HG03103 (cell line): Measurements from ENCODE around the gene OR2H1.
"Not testable (repeated sequence)": the region's sequence is repeated elsewhere in the genome, so short reads cannot be mapped to it uniquely, and the experiment has no call there.

ENCODE experiments used
- ATAC-seq: cut with Tn5 transposase; IDR thresholded peaks from one replicate; pipeline ENCODE4 v1.9.1; 2021; ENCODE audit warnings: low read depth; ENCODE audit not compliant: unreplicated experiment

Gene OR2H1

DNA sequence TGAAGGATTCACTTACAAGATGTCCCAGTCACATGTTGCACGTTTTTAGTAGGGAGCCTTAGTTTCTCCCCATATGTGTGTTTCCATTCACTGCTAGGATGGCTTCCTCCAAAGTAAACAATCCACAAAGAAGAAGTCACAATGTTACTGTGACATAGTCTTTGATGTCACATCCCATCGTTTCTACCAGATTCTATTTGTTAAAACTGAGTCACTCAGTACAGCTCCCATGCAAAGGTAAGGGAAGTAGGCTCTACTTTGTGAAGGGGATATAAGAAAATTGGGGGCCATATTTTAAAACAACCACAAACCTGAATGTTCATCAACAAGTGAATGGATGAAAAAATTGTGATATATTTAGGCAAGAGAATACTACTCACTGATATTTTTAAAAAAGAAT is at the start of gene OR2H1, which contains the start of gene OR11A1:
TSS of gene OR2H1 (plus strand) at position 185 of the 400 bp plus-strand sequence. CDS start 4,615 bp downstream, outside the sequence.
TSS of gene OR11A1 (minus strand) at position 101 of the 400 bp plus-strand sequence. CDS start 29,430 bp downstream, outside the sequence.
- ATAC-seq, result no peak

DNA sequence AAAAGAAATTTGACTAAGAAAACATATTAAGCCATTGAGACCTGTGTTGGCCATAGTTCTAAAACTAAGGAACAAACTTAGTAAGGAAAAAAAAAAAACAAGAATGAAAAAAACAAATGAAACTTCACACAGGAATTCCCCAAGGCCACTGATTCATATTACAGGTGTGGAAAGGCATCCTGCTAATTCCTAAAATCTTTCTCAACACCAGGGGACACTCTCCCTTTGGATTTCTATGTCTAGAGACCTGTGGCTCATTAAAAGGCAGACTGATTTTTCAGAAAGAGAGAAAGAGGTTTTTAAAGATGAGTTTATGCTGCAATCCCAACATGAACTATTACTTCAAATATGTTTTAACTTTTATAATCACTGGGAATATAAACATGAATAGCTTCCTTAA is 42.4 kb upstream of the OR2H1 start, which contains the start of gene OR12D1:
TSS of gene OR12D1 (plus strand) at position 341 of the 400 bp plus-strand sequence.
- ATAC-seq, result no peak

DNA sequence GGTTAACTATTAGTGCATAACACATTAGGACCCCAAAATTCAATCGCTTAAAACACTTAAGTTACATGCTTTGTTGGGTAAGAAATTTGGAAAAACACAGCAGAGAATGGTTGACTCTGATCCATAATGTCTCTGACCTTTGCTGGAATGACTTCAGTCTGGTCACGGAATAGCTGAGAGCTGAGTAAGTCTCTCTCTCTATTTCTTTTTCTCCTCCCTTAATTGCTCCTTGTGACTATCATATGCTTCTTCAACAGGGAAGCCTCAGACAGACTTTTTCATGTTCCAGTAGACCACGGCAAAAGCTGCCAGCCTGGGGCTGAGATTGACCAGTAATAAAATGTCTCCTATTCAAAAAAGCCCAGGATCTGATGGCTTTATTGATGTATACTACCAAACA is 37.4 kb upstream of the OR2H1 start:
- no peak for ATAC-seq

DNA sequence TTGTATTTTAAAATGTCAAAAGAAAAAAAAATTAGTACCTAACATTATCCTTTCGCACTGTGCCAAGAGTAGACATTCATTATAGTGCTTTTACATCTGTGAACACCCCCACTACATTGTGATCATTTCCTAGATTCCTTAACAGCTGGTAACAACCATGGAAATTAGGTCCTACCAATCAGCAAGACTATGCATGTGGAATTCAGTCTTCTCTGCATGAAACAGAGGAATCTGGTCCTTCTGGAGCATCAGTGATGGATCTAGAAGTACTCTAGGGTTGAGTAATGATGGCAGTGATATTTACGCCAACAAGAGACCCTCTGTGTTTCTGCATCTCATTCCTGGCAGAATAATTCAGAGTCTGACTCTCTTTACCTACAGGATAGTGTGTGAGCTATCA is 32.8 kb upstream of the OR2H1 start:
- ATAC-seq, result no peak

DNA sequence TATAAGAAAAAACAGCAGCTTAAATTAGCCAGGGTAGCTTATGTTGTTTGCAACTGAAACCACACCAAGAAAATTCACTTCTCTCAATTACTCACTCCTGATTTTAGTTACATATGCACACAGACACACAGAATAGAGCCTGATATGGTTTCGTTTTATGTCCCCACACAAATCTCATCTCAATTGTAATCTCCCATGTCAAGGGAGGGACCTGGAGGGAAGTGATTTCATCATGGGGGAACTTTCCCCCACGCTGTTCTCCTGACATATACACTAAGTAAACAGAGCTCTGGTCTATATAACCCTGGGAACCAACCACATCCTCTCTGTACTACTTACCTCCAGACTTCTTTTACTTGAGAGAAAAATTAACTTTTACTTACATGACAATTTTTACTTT is 32.4 kb upstream of the OR2H1 start:
- no peak for ATAC-seq

DNA sequence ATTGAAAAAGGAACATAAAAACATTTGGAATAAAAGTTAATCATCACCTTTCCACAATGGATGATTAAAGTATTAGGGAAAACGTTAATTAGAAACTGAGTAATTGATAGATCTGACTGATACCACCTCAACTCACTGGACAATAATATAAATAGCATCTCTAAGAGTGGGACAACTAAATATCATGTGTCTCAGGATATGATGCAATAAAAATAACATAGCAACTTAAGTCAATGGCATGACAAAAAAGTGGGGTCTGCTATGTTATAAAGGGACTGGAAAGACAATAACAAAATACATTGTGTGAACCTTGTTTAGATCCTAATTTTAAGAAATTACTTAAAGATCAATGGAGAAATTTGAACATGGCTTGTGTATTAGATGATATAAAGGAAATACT is 31.9 kb upstream of the OR2H1 start:
- ATAC-seq, result no peak

DNA sequence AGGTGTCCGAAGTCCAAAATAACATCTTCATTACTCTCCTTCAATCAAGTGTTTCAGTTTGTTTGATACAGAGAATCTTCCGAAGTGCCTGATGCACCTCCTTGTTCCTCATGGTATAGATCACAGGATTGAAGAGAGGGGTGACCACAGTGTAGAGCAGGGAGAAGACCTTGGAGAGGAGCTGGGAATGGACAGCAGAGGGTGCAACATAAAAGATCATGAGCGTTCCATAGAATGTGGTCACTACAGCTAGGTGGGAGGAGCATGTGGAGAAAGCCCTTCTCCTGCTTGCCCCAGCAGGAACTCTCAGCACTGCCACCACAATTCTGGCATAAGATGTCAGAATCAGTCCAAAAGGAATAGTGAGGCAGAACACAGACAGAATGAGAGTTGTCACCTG is 30.3 kb upstream of the OR2H1 start:
- ATAC-seq, result no peak

DNA sequence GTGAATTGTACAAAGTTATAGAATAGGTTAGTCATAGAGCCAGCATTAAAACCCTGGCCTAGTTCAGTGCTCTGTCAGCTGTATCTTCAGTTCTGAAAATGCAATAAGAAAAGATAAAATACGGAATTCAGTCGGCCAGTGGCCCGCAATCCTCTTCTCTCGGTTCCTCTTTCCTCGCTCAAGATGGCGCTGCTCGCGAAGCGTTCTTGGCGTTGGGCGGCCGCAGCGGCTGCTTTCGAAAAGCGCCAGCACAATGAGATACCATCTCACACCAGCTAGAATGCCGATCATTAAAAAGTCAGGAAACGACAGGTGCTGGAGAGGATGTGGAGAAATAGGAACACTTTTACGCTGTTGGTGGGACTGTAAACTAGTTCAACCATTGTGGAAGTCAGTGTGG is 20.2 kb upstream of the OR2H1 start:
- ATAC-seq, result not testable (repeated sequence)

DNA sequence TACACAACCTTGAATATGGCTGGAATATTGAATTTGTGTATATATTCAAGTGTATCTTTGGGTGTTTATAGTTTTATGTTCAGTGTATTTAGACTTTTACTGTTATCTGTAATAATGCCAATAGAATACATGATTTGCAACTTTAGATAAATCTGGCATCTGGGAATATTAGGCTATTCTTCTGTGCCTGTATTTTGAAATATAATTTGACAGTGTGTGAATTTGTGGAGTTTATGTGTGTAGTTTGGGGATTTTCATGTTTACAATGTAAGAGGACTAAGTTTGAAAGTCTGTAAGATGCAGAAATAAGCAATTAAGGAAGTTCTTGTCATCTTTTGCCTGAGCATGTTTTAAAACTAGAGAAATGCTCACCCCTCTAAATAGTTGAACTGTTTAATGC is 17.9 kb upstream of the OR2H1 start, which contains the start of gene OR10C1:
TSS of gene OR10C1 (plus strand) at position 301 of the 400 bp plus-strand sequence. CDS start 710 bp downstream, outside the sequence.
- no peak for ATAC-seq

DNA sequence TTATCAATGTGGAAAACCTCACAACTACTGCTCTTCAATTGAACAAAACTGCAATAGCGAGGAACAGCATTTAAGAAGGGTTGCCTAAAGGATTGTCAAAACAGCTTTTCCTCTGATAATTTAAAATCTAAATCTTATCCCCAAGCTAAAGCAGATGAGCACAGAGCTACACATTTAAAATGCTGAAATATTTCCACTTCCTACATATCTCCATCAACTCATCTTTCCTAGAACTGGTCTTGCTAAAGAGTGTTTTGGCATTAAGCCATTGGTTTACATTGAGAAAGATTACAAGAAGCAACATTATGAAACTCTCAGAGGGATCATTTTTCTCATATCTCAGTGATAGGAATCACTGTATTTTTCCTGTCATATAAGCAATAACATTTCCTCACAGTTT is 14.2 kb upstream of the OR2H1 start:
- ATAC-seq, result no peak

DNA sequence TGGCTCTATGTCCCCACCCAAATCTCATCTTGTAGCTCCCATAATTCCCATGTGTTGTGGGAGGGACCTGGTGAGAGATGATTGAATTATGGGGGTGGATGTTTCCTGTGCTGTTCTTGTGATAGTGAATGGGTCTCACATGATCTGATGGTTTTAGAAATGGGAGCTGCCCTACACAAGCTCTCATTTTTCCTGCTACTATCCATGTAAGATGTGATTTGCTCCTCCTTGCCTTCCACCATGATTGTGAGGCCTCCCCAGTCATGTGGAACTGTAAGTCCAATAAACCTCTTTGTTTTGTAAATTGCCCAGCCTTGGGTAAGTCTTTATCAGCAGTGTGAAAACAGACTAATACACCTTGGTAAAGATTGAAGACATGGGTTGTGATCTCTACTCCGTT is 12.9 kb upstream of the OR2H1 start:
- not testable (repeated sequence) for ATAC-seq

DNA sequence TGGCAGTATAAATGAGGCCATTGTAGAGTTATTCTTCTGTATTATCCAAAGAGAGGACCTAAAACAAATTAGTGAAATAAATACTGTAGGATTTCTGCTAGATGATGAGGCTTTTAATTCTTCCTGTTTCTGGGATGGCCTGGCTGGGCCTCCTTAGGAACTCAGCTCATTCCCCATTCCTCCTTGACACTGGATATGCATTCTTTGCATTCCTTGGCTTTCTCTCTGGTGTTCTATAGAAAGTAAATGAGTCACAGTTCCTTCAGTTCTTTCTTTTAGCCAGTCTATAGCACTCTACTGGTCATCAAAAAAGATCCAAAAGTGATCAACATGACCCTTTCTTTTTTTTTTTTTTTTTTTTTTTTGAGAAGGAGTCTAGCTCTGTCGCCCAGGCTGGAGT is 9.3 kb upstream of the OR2H1 start:
- ATAC-seq, result no peak

DNA sequence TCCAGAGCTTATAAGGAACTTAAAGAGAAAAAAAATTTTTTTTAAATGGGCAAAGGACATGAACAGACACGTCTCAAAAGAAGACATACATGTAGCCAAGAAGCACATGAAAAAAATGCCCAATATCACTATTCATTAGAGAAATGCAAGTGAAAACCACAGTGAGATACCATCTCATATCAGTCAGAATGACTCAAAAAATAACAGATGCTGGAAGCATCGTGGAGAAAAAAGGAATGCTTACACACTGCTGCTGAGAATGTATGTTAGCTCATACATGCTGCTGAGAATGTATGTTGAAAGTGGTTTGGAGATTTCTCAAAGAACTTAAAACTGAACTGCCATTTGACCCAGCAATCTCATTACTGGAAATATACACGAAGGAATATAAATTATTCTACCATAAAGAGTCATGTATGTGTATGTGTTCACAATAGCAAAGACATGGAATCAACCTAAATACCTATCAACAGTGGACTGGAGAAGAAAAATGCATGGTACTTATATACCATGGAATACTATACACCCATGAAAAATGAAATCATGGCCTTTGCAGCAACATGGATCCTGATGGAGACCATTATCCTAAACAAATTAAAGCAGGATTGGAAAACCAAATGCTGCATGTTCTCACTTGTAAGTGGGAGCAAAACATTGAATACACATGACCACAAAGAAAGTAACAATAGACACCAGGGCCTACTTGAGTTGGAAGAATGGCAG is 5.3 kb upstream of the OR2H1 start:
- ATAC-seq, result no peak

DNA sequence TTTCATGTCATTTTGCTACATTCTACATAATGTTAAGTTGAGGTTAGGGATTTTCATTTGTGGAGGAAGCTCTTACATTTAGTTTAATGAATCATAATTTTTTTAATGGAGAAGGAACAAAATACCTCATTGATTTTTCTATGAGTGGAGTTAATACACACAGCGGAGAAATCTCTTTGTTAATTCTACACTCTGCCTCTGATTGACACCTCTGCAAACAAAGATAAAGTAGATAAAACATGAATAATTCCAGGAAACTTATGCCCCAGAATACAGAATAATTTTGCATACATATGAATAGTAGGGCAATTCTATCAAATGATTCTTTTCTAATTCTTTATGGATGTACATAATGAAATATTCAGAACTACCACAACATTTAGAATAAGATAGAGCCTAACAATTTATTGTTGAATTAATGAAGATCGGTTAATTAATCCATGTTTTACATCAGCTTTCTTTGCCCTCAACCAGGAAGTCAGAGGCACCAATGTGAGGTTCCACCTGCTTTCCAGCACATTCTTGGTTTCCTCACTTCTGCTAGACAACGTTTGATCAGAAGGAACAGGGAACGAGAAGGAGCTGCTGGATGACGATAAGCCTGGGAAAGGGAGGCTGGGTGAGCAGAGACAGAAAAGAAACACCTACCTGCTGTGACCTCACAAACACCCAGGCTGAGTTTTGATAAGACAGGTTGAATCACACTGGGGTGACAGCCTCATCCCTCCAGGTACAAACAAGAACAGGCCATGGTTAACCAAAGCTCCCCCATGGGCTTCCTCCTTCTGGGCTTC is 4.3 kb downstream of the OR2H1 start:
- no peak for ATAC-seq

DNA sequence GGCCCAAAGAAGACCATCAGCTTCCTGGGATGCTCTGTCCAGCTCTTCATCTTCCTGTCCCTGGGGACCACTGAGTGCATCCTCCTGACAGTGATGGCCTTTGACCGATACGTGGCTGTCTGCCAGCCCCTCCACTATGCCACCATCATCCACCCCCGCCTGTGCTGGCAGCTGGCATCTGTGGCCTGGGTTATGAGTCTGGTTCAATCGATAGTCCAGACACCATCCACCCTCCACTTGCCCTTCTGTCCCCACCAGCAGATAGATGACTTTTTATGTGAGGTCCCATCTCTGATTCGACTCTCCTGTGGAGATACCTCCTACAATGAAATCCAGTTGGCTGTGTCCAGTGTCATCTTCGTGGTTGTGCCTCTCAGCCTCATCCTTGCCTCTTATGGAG is 5.1 kb downstream of the OR2H1 start:
- ATAC-seq, result no peak

DNA sequence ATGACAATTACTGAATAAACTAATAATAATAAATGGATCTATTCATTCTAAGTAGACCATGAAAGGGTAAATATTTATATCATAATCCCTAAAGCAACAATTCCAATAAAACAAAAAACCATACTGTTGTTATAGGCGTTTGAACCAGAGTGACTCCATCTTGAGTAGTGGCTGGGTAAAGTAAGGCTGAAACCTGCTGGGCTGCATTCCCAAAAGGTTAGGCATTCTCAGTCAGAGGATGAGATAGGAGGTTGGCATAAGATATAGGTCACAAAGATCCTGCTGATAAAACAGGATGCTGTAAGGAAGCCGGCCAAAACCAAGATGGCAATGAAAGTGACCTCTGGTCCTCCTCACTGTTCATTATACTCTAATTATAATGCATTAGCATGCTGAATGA is 8.3 kb downstream of the OR2H1 start:
- no peak for ATAC-seq

DNA sequence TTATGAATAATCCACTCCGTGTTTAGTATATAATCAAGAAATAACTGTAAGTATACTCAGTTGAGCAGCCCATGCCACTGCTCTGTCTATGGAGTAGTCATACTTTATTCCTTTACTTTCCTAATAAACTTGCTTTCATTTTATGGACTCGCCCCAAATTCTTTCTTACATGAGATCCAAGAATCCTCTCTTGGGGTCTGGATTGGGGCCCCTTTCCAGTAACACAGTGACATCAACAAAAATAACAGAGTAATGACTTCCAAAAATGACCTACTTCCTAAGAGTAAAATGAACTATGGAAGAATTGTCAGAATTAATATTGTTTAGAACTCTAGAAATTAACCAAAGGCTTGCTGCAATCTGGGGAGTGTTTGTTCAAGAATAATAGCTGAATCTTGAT is 8.8 kb downstream of the OR2H1 start:
- no peak for ATAC-seq

DNA sequence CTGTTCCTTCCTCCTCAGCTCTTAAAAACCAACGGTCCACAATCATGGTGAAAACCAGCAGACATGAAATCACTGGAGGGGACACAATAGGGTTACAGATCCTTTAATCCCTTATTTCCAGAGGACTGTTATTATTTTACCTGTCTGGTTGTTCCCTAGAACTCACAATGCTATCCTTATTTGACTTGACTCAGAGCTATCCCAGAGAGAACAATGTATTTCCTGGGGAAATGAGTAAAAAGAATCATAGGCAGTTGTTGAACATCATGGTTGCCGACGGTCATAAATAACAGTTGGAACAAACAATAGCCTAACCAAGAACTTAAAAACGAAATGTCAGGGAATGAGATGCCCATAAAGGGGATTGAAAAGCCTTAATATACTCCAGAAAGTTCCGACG is 9.3 kb downstream of the OR2H1 start:
- ATAC-seq, result no peak

DNA sequence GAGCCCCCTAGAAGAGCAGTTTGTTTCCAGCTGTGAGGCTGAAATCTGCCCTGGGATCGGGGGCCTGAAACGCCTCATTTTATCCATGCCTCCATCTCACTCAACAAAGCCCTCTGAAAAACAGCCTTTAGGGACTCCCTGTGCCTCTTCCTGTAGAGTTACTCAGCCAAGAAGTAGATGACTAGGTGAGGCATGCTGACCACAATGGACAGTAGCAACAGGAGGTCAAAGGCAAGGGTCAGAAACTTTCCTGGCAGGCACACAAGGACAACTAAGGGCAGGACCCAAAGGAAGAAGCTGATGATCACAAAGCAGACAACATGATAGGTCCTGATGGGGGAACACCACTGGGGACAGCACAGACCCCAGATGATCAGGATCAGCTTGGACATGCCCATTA is 18.0 kb downstream of the OR2H1 start:
- ATAC-seq, result no peak

DNA sequence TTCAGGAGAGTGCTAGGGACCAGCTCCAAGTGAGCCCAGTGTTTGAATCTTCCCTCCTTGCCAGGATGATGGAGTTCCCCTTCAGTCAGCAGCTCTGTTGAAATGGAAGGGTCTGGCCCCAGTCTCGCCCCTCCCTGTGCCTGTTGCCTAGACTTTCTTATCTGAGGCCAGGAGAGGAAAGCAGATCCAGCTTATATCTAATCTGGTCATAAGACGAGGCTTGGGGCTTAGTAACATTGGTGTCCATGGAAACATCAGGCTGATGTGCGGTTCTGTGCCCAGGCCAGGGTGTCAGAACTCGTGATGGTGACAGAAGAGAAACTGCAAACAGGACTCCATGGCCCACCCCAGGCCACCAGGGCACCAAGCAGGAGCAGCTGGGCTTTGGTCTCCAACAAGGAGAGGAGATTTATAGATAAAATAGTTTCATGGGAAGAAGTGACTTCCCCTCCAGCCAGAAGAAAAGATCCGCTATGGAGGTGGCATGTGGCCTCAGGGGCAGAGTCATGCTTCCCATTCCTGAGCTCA is 21.0 kb downstream of the OR2H1 start:
- ATAC-seq, result no peak

DNA sequence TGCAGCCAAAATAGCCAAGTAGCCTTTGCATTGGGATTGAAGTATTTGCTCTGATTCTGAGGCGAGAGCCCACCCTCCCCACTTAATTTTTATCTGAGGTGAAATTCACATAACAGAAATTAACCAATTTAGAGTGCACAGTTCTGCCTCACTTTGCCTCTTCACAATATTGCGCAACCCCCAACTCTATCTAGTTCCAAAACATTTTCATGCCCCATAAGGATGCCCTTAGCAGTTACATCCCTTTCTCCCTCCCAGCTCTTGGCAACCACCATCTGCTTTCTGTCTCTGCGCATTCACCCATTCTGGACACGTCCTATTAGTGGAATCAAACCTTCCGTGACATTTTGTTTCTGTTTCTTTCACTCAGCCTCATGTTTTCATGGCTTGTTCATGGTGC is 21.8 kb downstream of the OR2H1 start:
- no peak for ATAC-seq
